K562 (cell line): ENCODE results near the gene TCF3. TPM values are rescaled to one million over a fixed set of nuclear protein-coding genes. Genes with fewer than 3 reads are reported as not detected.

ENCODE experiments used
- CBFA2T2 ChIP-seq: fragments of 450-650 bp; conservative IDR thresholded peaks from 2 replicates; pipeline ENCODE4 v1.6.1; 2017; ENCODE audit warnings: mild to moderate bottlenecking
- CBX2 ChIP-seq: fragments of 200-600 bp; sonication (generic); IDR thresholded peaks from one replicate; pipeline ENCODE4 v1.6.1; 2012; ENCODE audit warnings: mild to moderate bottlenecking, low read length, inconsistent platforms; ENCODE audit not compliant: insufficient read depth, poor library complexity, severe bottlenecking
- CTBP1 ChIP-seq: fragments of 450-650 bp; IDR thresholded peaks from 2 replicates; pipeline ENCODE4 v1.6.1; 2016; ENCODE audit warnings: borderline replicate concordance
- DMBX1 ChIP-seq: fragments of 250-450 bp; sonication (Bioruptor Pico); IDR thresholded peaks from 2 replicates; pipeline ENCODE4 v1.8.0; 2022; ENCODE audit warnings: inconsistent platforms, mild to moderate bottlenecking, moderate library complexity, borderline replicate concordance
- ESRRA ChIP-seq: fragments of 450-650 bp; IDR thresholded peaks from 2 replicates; pipeline ENCODE4 v1.6.1; 2014; ENCODE audit warnings: low read depth, mild to moderate bottlenecking, moderate library complexity, borderline replicate concordance
- ETV6 ChIP-seq, 3 experiments: fragments of 150-350 bp in 1 of 3; sonication (generic) in 1 of 3; formaldehyde crosslinking in 1 of 3; IDR thresholded peaks; 2 replicates each; pipeline versions ENCODE4 v1.6.1 to v1.8.0; 2014 to 2022; ENCODE audit warnings: borderline replicate concordance in 2 of 3, low read depth in 2 of 3, antibody characterized with exemption in 1 of 3, low read length in 1 of 3, mild to moderate bottlenecking in 1 of 3, missing genetic modification reagents in 1 of 3
- FOXJ2 ChIP-seq: fragments of 200-800 bp; sonication (Bioruptor generic); IDR thresholded peaks from 2 replicates; pipeline ENCODE4 v1.6.1; 2016; ENCODE audit warnings: missing genetic modification characterization, missing compliant biosample characterization
- FOXP1 ChIP-seq: sonication (generic); formaldehyde crosslinking; IDR thresholded peaks from 2 replicates; pipeline ENCODE4 v1.8.0; 2022; ENCODE audit warnings: mild to moderate bottlenecking, missing genetic modification reagents
- KDM4B ChIP-seq, 2 experiments: fragments of 450-650 bp in 1 of 2; sonication (generic) in 1 of 2; IDR thresholded peaks; 2 replicates each; pipeline ENCODE4 v1.6.1; 2016 to 2017; ENCODE audit warnings: borderline replicate concordance in 2 of 2, antibody characterized with exemption in 1 of 2, low read depth in 1 of 2, mild to moderate bottlenecking in 1 of 2
- KLF6 ChIP-seq: fragments of 250-450 bp; sonication (Bioruptor Pico); IDR thresholded peaks from 2 replicates; pipeline ENCODE4 v1.4.0; 2020; ENCODE audit warnings: mild to moderate bottlenecking, moderate library complexity, borderline replicate concordance
- NFE2 ChIP-seq: IDR thresholded peaks from 2 replicates; pipeline ENCODE4 v1.6.1; 2014; ENCODE audit warnings: antibody characterized with exemption, low read depth
- PPARD ChIP-seq: fragments of 250-450 bp; sonication (Bioruptor Pico); IDR thresholded peaks from 2 replicates; pipeline ENCODE4 v1.8.0; 2022; ENCODE audit warnings: inconsistent platforms, mild to moderate bottlenecking, moderate library complexity
- PRPF4 ChIP-seq: fragments of 200-400 bp; formaldehyde crosslinking; IDR thresholded peaks from one replicate; pipeline ENCODE4 v1.6.1; 2017; ENCODE audit warnings: low read length, low read depth, mild to moderate bottlenecking; ENCODE audit not compliant: insufficient read depth, poor library complexity, severe bottlenecking
- SIRT6 ChIP-seq: IDR thresholded peaks from one replicate; pipeline ENCODE4 v1.6.1; 2012; ENCODE audit warnings: low read depth, mild to moderate bottlenecking, control low read depth, inconsistent platforms, low read length, moderate library complexity
- YY1 ChIP-seq, 3 experiments: IDR thresholded peaks; 2 replicates each; pipeline ENCODE4 v1.6.1; 2011; ENCODE audit warnings: low read length in 2 of 3, mild to moderate bottlenecking in 2 of 3, moderate library complexity in 2 of 3, borderline replicate concordance in 1 of 3, control low read depth in 1 of 3, low read depth in 1 of 3; ENCODE audit not compliant: insufficient read depth in 3 of 3, insufficient replicate concordance in 2 of 3, control insufficient read depth in 1 of 3, insufficient read length in 1 of 3; ENCODE audit errors: extremely low read depth in 1 of 3
- ZNF12 ChIP-seq: sonication (generic); formaldehyde crosslinking; IDR thresholded peaks from 2 replicates; pipeline ENCODE4 v1.4.0; 2020; ENCODE audit warnings: mild to moderate bottlenecking, missing genetic modification reagents
- ZNF140 ChIP-seq: fragments of 250-450 bp; sonication (Bioruptor Pico); IDR thresholded peaks from 2 replicates; pipeline ENCODE4 v1.8.0; 2021; ENCODE audit warnings: moderate library complexity, mild to moderate bottlenecking, inconsistent platforms
- ZNF561 ChIP-seq: fragments of 450-650 bp; formaldehyde crosslinking; conservative IDR thresholded peaks from 2 replicates; pipeline ENCODE4 v1.4.0; 2020; ENCODE audit warnings: mild to moderate bottlenecking, moderate library complexity
- ZNF76 ChIP-seq: fragments of 250-450 bp; sonication (Bioruptor Pico); IDR thresholded peaks from 2 replicates; pipeline ENCODE4 v1.4.0; 2020; ENCODE audit warnings: mild to moderate bottlenecking, moderate library complexity, borderline replicate concordance
- polyA plus RNA-seq, 8 experiments: library from polyadenylated mRNA; depleted of rRNA in 4 of 8; stranded (reverse) in 5 of 8; unstranded in 3 of 8; fragments of >200 nt; fragmentation: Nextera tagmentation in 2 of 8; fragmentation: Illumina TruSeq in 1 of 8; extraction: Ambion mirVana in 2 of 8; extraction: Trizol in 1 of 8; gene quantifications; 2 replicates each; pipeline versions ENCODE4 v1.2.1 to v1.2.3, GENCODE V29; 2011 to 2014; ENCODE audit warnings: inconsistent platforms in 1 of 8, missing spikeins in 1 of 8
- total RNA-seq, 7 experiments: library from RNA; depleted of rRNA in 6 of 7; stranded (reverse); fragments of >200 nt in 6 of 7; fragmentation: Illumina TruSeq in 2 of 7; extraction: Trizol in 2 of 7; gene quantifications; 2 replicates each; pipeline versions ENCODE4 v1.2.1 to v1.2.3, GENCODE V29; 2011 to 2021; ENCODE audit warnings: low replicate concordance in 1 of 7
- TF ChIP-seq, protein P1 (sequence below): IDR thresholded peaks from 2 replicates; pipeline ENCODE4 v1.6.1; 2016; ENCODE audit warnings: missing genetic modification characterization, missing compliant biosample characterization
- TF ChIP-seq, protein P2 (sequence below): fragments of 250-450 bp; sonication (Bioruptor Pico); IDR thresholded peaks from 2 replicates; pipeline ENCODE4 v1.5.0; 2021; ENCODE audit warnings: mild to moderate bottlenecking, moderate library complexity
- TF ChIP-seq, protein P3 (sequence below): sonication (generic); formaldehyde crosslinking; IDR thresholded peaks from 2 replicates; pipeline ENCODE4 v1.5.0; 2020; ENCODE audit warnings: missing genetic modification reagents

The TCF3 gene
- total and polyA plus RNA-seq, 9 of the 15 experiments (the other 6 are each of a cell fraction or from before 2014, with no cell fraction given): 5.6 to 259 (median 84.0) TPM

DNA sequence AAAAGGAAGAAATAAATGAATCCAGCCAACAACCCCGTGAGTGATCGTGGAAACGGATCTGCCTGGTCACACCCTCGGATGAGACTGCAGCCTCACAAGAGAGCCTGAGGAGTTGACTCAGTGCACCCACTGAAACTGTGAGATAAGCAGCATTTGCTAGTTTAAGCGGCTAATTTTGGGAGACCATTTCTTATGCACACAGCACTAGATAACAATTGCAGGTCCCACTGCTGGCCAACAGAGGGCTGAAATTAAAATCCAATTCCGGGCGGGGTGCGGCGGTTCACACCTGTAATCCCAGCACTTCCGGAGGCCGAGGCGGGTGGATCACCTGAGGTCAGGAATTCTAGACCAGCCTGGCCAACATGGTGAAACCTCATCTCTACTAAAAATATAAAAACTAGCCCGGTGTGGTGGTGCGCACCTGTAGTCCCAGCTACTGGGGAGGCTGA lies 50.8 kb downstream of the TCF3 start (continued):
- TF ChIP-seq, protein P1, sequence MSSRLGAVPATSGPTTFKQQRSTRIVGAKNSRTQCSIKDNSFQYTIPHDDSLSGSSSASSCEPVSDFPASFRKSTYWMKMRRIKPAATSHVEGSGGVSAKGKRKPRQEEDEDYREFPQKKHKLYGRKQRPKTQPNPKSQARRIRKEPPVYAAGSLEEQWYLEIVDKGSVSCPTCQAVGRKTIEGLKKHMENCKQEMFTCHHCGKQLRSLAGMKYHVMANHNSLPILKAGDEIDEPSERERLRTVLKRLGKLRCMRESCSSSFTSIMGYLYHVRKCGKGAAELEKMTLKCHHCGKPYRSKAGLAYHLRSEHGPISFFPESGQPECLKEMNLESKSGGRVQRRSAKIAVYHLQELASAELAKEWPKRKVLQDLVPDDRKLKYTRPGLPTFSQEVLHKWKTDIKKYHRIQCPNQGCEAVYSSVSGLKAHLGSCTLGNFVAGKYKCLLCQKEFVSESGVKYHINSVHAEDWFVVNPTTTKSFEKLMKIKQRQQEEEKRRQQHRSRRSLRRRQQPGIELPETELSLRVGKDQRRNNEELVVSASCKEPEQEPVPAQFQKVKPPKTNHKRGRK (tag): no peak
- TF ChIP-seq KDM4B (IDR thresholded peaks at IDR 0.05; ENCODE audit: borderline replicate concordance in 2 of 2, low read depth in 1 of 2) (no peak), PRPF4 (no peak), ETV6 (IDR thresholded peaks at IDR 0.05; ENCODE audit: borderline replicate concordance in 1 of 2, low read depth in 2 of 2, low read length in 1 of 2) (no peak), ETV6 (CRISPR knock-in tag; IDR thresholded peaks at IDR 0.05; ENCODE audit: borderline replicate concordance) (no peak), DMBX1 (CRISPR knock-in tag) (no peak), CTBP1 (0 out of 2 replicates have a peak, but pooled peaks have one; percentile 13), YY1 (IDR thresholded peaks at IDR 0.05; ENCODE audit: borderline replicate concordance in 1 of 3, control insufficient read depth in 1 of 3, extremely low read depth in 1 of 3, insufficient read depth in 3 of 3, insufficient read length in 1 of 3, insufficient replicate concordance in 2 of 3, low read depth in 1 of 3, low read length in 2 of 3) (no peak), SIRT6 (no peak), KLF6 (CRISPR knock-in tag) (no peak), FOXJ2 (tag) (no peak), NFE2 (peak; percentile 62), ZNF140 (CRISPR knock-in tag) (no peak), ZNF76 (no peak), ESRRA (no peak), ZNF12 (CRISPR knock-in tag) (no peak), FOXP1 (CRISPR knock-in tag) (no peak), CBFA2T2 (peak; percentile 57), CBX2 (no peak), PPARD (CRISPR knock-in tag) (no peak), ZNF561 (no peak)
- TF ChIP-seq, protein P2, sequence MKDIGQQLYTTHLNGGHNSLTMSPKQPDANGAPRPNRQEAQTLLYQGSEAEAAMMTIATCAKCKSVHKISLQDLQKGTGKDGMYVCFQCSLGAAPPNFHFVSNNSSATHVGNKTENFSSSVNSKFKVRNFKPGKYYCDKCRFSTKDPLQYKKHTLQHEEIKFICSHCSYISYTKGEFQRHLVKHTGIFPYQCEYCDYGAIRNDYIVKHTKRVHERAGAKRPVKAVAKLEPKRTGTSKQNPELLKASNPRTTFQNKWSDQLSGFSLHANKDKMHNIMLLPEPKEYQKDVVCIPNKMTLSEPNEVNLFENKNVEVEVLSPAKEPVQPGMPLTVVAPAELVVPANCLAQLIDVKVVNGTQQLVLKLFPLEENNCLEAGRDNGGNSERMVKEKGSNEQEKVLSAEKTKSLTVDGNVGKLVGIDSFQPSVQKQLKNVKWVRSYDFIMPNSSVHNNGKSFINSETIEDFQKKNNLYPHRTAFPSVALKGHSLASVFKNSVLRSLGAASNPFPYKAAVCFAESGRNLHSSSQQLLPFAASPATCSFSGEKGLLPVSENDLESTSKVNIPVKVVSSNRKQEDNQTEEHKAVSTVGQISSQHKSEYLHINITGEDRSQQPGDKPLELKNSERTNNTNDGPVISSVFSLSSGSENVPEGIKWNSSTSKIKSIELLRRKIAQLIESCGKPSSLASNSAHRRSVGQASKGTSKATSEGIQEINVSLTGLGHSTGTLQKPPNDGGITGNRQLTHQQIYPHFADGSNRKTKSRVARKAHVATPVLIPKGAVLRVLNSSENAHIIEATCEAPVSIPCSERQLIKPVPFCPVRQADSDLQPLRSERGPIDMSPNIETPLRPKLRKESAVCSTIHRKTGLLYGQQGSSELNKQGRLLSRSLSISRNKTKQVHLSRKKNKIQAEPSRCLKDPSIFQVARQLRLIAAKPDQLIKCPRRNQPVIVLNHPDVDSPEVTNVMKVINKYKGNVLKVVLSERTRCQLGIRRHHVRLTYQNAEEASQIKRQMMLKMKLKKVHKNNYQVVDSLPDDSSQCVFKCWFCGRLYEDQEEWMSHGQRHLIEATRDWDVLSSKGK: no peak
- TF ChIP-seq, protein P3, sequence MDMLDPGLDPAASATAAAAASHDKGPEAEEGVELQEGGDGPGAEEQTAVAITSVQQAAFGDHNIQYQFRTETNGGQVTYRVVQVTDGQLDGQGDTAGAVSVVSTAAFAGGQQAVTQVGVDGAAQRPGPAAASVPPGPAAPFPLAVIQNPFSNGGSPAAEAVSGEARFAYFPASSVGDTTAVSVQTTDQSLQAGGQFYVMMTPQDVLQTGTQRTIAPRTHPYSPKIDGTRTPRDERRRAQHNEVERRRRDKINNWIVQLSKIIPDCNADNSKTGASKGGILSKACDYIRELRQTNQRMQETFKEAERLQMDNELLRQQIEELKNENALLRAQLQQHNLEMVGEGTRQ (CRISPR knock-in tag): no peak
